HUDEP-2 (cell line): ENCODE measurements around the gene OGDHL.
"Not testable (repeated sequence)": the region's sequence is repeated elsewhere in the genome, so short reads cannot be mapped to it uniquely, and the experiment has no call there.

Experiments used
- DNase-seq, 76 experiments: peaks; one replicate each; lab custom pipeline; 2025; ENCODE audit not compliant: unreplicated experiment in 76 of 76; lab: John Stamatoyannopoulos, UW

The OGDHL gene

DNA sequence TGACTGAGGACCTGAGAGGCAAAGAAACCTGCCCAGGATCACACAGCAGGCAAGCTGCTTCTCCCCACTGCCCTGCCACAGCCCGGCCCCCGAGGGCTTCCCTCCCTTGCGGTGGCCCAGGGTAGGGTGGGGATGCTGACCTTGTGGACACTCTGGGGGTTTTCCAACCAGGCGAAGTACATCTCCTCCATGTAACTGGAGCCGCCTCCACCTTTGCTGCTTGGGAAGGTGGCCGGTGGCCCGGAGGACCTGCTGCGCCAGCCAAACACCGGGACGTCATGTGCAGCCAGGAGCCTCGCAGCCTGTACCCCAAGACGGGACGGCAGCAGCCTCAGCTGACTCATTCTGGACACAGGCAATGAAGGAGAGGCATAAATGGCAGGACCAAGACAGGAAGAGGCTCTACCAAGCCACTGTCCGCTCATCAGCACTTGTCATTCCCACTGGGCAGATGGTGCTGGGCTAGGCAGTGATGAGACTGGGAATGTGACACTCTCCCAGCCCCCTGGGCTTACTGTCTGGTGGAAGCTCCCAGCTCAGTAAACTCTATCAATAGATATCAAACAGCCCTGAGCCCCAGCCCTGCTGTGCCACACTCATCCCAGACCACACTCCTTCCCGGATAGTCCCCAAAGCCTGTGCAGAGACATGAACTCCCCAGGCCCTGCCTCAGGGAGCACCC, 3.7 kb downstream of the OGDHL start:
- no peak for DNase-seq

- DNase-seq: no peak
Measured at GRCh38 chr10:49756641-49757040, 5.5 kb downstream of the OGDHL start.

GRCh38 chr10:49756031-49756430, 6.1 kb downstream of the OGDHL start:
- DNase-seq: no peak

GRCh38 chr10:49754951-49755350, 7.2 kb downstream of the OGDHL start:
- DNase-seq: not testable (repeated sequence)

DNA sequence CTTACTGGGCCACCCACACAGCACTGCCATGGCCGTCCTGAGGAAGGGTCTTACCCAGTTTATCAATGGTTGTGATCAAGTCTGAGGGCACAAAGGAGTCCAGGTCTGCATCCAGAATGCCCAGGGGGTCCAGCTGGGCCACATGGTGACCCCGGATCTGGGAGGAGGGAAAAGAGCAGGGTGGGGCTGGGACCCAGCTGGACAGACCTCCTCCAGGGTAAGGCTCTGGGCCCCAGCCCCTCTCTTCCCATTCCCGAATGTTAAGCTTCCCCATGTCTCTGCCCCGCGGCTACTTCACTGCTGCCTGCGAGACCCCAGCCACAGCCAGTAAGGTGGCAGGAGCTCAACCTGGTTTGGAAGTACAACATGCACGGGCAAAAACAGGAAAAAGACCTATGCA, 9.5 kb downstream of the OGDHL start:
- no peak for DNase-seq

GRCh38 chr10:49751636-49752510, 10.2 kb downstream of the OGDHL start:
- no peak for DNase-seq

GRCh38 chr10:49751216-49751615, 10.9 kb downstream of the OGDHL start:
- DNase-seq: no peak

DNA sequence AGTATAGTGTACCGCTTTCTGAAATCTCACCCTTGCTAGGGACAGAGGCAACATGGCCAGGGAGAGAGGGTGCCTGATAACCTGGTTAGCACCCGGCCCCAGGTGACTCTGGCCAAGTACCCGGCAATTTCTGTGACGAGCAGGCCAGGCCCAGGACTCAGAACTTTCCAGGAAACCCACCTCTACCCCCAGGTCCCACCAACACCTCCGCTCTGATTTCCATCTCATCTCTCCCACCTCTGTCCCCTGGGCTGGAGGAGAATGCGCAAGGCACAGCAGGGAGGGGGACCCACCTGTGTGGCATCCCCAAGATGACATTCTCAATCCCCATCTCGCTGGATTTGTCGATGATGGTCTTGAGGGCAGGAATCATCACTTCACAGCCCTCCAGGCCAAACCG, 11.6 kb downstream of the OGDHL start:
- DNase-seq: no peak

GRCh38 chr10:49749556-49750491, 12.3 kb downstream of the OGDHL start:
- no peak for DNase-seq

DNA sequence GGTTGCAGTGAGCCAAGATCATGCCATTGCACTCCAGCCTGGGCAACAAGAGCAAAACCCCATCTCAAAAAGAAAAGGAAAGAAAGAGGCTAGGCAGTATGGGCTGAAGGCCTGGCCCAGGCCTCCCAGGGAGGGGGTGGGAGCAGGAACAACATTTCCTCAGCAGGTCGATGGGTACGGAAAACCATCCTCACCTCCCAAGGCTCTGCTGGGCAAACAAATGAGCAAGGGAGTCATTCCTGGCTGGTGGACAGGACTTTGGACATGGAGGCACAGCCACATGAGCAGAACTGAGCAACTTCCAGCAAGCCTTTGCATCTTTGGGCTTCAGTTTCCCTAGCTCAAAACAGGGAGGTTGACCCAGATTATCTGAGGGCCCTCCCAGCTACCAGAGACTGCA, 13.0 kb downstream of the OGDHL start:
- no peak for DNase-seq

GRCh38 chr10:49748006-49748405, 14.1 kb downstream of the OGDHL start:
- no peak for DNase-seq

GRCh38 chr10:49747303-49747646, 14.8 kb downstream of the OGDHL start:
- DNase-seq: no peak

DNA sequence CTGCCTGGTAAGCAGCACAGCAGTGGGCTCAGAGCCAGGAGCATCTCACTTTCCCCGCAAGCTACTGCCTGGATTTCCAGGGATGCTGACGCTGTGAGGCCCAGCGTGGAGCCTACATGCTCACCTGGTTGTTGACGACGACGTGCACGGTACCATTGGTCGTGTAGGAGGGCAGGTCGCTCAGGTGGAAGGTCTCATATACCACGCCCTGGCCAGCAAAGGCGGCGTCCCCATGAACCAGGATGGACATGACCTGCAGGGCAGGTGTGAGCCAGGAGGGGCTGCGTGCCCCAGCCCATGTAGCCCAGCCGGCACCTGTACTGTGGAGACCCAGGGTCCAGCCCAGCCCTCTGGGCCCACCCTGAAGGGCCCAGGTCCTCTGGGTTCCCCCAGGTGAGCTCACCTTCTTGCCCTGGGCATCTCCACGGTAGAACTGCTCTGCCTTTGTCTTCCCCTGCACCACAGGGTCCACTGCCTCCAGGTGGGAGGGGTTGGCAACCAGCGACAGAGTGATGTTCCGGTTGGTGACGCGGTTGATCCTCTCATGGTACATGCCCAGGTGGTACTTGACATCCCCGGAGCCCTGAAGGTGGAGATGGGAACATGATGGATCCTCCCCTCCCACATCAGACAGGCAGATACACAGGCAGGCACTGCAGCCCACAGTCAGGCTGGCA, 15.4 kb downstream of the OGDHL start:
- no peak for DNase-seq

DNA sequence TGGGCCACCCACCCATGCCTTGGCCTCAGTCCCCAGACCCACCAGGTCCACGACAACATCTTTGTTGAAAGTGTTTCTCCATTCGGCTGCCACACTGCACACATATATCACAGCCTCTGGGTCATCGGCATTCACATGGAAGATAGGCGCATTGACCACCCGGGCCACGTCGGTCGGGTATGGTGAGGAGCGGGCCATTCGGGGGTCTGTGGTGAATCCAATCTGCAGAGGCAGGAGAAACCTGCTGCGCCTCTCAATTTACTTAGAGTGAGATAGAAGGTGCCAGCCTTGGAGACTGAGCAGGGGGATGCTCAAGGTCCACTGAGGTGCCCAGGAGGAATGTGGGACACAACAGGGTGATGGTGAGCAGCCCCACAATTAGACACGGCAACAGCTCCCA, 16.4 kb downstream of the OGDHL start:
- no peak for DNase-seq

- no peak for DNase-seq
Measured at GRCh38 chr10:49744924-49745605, 17.1 kb downstream of the OGDHL start.

- no peak for DNase-seq
Measured at GRCh38 chr10:49744091-49744685, 17.9 kb downstream of the OGDHL start.

DNA sequence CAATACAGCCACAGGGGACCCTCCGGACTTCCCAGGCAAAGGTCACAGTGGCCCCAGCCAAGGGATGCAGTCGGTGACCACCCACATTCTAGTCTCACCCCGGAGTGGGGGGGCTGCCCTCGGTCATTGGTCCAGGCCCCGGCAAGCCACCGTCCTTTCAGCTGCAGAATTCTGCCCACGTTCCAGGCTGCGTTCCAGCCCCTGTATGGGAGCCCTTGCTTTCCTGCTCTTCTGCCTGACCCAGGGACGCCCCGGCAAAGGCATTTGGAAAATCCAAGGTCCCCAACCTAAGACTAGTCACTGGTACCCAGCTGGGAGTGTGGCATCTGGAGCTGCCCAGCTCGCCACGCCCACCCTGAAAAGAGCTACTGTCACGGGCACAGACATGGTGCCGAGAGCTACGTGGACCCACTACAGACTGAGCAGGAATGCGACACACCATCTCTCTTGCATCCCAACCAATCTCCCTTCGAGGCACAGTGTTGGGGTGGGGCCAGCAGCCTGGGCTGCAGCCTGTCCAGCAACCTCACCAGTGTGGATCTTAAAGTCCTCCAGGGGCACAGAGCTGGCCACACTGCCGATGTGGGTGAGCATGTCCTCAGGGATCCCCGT, 18.6 kb downstream of the OGDHL start:
- no peak for DNase-seq

GRCh38 chr10:49742683-49743463, 19.2 kb downstream of the OGDHL start:
- DNase-seq: no peak
